Measurements from ENCODE around the gene SEC14L1.

The SEC14L1 gene

DNA sequence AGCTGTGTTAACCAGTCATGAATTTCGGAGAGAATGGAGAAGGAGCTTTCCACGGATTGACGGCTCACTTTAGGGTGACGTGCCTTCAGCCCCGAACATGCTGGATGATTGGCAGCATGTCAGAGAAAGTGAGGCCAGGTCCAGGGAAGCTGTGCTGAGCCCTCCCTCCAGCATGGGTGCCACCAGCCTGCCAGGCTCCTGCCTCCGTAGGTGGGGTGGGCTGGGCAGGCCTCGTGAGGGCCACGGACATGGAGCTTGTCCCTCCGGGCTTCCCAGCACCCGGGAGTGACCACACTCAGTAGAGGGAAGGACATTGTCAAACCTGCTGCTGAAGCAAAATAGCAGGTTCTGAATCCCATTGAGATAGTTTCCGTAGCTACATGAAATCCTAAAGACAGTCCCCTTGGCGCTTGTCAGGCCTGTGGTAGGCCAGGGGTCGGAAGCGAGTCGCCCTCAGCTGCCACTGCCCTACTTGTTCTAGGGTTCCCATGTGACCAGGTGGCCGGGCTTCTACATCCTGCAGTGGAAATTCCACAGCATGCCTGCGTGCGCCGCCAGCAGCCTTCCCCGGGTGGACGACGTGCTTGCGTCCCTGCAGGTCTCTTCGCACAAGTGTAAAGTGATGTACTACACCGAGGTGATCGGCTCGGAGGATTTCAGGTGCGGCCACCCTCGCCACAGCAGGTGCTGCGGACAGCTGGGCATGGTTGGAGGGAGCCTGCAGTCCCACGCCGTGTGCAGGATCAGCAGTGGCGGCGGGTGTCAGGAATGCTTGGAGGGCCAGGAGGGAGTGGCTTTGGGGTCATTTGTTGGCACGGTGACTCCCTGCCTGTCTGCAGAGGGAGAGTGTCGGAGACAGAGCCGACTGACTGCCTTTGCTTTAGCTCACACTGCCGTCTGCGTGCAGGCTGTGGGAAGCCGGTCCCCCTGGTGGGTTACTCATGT is 72.3 kb downstream of the SEC14L1 start:
- H3K4me2 ChIP-seq (ENCODE audit: insufficient read depth, low read length): no peak overlapping the region
- no peaks in the 10 kb centered on the region for H3K27me3 ChIP-seq (ENCODE audit: insufficient read depth, low read length, poor library complexity)
- no peaks in the 10 kb centered on the region for H3K79me2 ChIP-seq (ENCODE audit: insufficient read depth, low read length)
- ATAC-seq (ENCODE audit: insufficient read depth, low read depth) (no peak), DNase-seq (no peak)
- TF ChIP-seq, protein P1, sequence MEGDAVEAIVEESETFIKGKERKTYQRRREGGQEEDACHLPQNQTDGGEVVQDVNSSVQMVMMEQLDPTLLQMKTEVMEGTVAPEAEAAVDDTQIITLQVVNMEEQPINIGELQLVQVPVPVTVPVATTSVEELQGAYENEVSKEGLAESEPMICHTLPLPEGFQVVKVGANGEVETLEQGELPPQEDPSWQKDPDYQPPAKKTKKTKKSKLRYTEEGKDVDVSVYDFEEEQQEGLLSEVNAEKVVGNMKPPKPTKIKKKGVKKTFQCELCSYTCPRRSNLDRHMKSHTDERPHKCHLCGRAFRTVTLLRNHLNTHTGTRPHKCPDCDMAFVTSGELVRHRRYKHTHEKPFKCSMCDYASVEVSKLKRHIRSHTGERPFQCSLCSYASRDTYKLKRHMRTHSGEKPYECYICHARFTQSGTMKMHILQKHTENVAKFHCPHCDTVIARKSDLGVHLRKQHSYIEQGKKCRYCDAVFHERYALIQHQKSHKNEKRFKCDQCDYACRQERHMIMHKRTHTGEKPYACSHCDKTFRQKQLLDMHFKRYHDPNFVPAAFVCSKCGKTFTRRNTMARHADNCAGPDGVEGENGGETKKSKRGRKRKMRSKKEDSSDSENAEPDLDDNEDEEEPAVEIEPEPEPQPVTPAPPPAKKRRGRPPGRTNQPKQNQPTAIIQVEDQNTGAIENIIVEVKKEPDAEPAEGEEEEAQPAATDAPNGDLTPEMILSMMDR (IDR thresholded peaks at IDR 0.05; ENCODE audit: borderline replicate concordance, extremely low read depth, low read length, poor library complexity, severe bottlenecking): no peak
- no peak for TF ChIP-seq EZH2 (IDR thresholded peaks at IDR 0.05; ENCODE audit: borderline replicate concordance, low read depth, low read length, severe bottlenecking)
- no peak overlapping the region for H3K9ac ChIP-seq (ENCODE audit: low read depth, low read length)
- H3K27ac ChIP-seq (ENCODE audit: low read length): no peak overlapping the region
- H4K20me1 ChIP-seq (ENCODE audit: insufficient read depth, low read length): no peaks in the 10 kb centered on the region; the same call in 1 of the 2 replicates
- peaks cover 78% of the 10 kb centered on the region for H3K36me3 ChIP-seq (ENCODE audit: insufficient read depth, low read length)
- H3K9me3 ChIP-seq (ENCODE audit: insufficient read depth, low read length, severe bottlenecking): no peaks in the 10 kb centered on the region
- no peak overlapping the region for H2AFZ ChIP-seq (ENCODE audit: low read depth, low read length)
- H3K4me1 ChIP-seq (ENCODE audit: insufficient read depth, low read length): no peaks in the 10 kb centered on the region
- H3K4me3 ChIP-seq (ENCODE audit: low read depth in 1 of 2, low read length in 2 of 2): no peak overlapping the region

DNA sequence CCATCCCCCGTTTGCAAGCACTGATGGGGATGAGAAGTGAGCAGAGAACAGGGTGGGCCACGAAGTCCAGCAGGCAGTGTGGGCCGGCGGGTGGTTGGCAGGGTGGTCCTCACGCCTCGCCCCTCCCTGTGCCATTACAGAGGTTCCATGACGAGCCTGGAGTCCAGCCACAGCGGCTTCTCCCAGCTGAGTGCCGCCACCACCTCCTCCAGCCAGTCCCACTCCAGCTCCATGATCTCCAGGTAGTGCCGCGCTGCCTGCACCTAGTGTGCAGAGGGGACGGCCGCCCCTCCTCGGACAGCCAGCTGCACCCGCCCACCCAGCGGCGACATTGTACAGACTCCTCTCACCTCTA is 73.0 kb downstream of the SEC14L1 start:
- Histone ChIP-seq H3K27ac (ENCODE audit: low read length) (no peak overlapping the region), H3K4me1 (ENCODE audit: insufficient read depth, low read length) (no peaks in the 10 kb centered on the region), H2AFZ (ENCODE audit: low read depth, low read length) (no peak overlapping the region), H3K4me3 (ENCODE audit: low read depth in 1 of 2, low read length in 2 of 2) (no peak overlapping the region), H3K27me3 (ENCODE audit: insufficient read depth, low read length, poor library complexity) (no peaks in the 10 kb centered on the region), H3K9ac (ENCODE audit: low read depth, low read length) (no peak overlapping the region), H3K9me3 (ENCODE audit: insufficient read depth, low read length, severe bottlenecking) (no peaks in the 10 kb centered on the region), H4K20me1 (ENCODE audit: insufficient read depth, low read length) (no peaks in the 10 kb centered on the region), H3K36me3 (ENCODE audit: insufficient read depth, low read length) (peaks cover 73% of the 10 kb centered on the region), H3K4me2 (ENCODE audit: insufficient read depth, low read length) (no peak overlapping the region), H3K79me2 (ENCODE audit: insufficient read depth, low read length) (no peaks in the 10 kb centered on the region)
- DNase-seq (no peak), ATAC-seq (ENCODE audit: insufficient read depth, low read depth) (no peak)
- no peak for TF ChIP-seq EZH2 (IDR thresholded peaks at IDR 0.05; ENCODE audit: borderline replicate concordance, low read depth, low read length, severe bottlenecking)
- TF ChIP-seq, protein P1 (IDR thresholded peaks at IDR 0.05; ENCODE audit: borderline replicate concordance, extremely low read depth, low read length, poor library complexity, severe bottlenecking): no peak

DNA sequence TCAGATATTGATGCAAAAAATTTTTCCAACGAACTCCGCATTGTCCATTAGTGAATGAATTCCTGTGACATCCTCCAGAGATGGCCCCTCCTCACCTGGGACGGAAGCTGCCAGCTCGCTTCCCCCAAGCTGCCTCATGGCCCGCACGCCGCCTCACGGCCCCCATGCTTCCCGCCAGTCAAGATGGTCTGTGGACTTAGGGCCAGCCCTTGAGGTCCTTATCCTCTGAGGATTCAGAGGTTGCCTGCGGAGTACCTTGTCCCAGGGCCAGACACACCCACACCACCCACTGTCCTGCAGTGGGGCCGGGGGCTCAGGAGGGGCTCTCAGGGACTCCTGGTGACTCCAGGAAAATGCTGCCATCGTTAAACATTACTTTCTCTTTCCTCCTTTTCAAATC is 73.6 kb downstream of the SEC14L1 start:
- no peaks in the 10 kb centered on the region for H3K79me2 ChIP-seq (ENCODE audit: insufficient read depth, low read length)
- no peaks in the 10 kb centered on the region for H3K27me3 ChIP-seq (ENCODE audit: insufficient read depth, low read length, poor library complexity)
- no peaks in the 10 kb centered on the region for H4K20me1 ChIP-seq (ENCODE audit: insufficient read depth, low read length)
- H2AFZ ChIP-seq (ENCODE audit: low read depth, low read length): no peak overlapping the region
- H3K4me3 ChIP-seq (ENCODE audit: low read depth in 1 of 2, low read length in 2 of 2): no peak overlapping the region
- H3K4me1 ChIP-seq (ENCODE audit: insufficient read depth, low read length): no peaks in the 10 kb centered on the region
- peaks cover 67% of the 10 kb centered on the region for H3K36me3 ChIP-seq (ENCODE audit: insufficient read depth, low read length)
- H3K9ac ChIP-seq (ENCODE audit: low read depth, low read length): no peak overlapping the region
- H3K9me3 ChIP-seq (ENCODE audit: insufficient read depth, low read length, severe bottlenecking): no peaks in the 10 kb centered on the region
- no peak overlapping the region for H3K4me2 ChIP-seq (ENCODE audit: insufficient read depth, low read length)
- no peak overlapping the region for H3K27ac ChIP-seq (ENCODE audit: low read length)
- ATAC-seq (ENCODE audit: insufficient read depth, low read depth) (no peak), DNase-seq (no peak)
- TF ChIP-seq EZH2 (IDR thresholded peaks at IDR 0.05; ENCODE audit: borderline replicate concordance, low read depth, low read length, severe bottlenecking): no peak
- TF ChIP-seq, protein P1 (IDR thresholded peaks at IDR 0.05; ENCODE audit: borderline replicate concordance, extremely low read depth, low read length, poor library complexity, severe bottlenecking): no peak
